OCI-LY1 (cell line): Measurements from ENCODE around the gene MTIF2.

ENCODE experiments used
- EZH2 ChIP-seq: fragments of 200-600 bp; sonication (generic), shearing (Covaris generic); IDR thresholded peaks from 2 replicates; pipeline ENCODE4 v1.8.0; 2017; ENCODE audit warnings: borderline replicate concordance, mixed run types, mild to moderate bottlenecking, antibody characterized with exemption, low read length, moderate library complexity, mixed read lengths
- TF ChIP-seq, protein P1 (sequence below): fragments of 200-600 bp; sonication (generic), shearing (Covaris generic); IDR thresholded peaks from 2 replicates; pipeline ENCODE4 v1.5.1; 2017; ENCODE audit warnings: mild to moderate bottlenecking, antibody characterized with exemption, low read length, moderate library complexity, mixed read lengths

- TF ChIP-seq, protein P1, sequence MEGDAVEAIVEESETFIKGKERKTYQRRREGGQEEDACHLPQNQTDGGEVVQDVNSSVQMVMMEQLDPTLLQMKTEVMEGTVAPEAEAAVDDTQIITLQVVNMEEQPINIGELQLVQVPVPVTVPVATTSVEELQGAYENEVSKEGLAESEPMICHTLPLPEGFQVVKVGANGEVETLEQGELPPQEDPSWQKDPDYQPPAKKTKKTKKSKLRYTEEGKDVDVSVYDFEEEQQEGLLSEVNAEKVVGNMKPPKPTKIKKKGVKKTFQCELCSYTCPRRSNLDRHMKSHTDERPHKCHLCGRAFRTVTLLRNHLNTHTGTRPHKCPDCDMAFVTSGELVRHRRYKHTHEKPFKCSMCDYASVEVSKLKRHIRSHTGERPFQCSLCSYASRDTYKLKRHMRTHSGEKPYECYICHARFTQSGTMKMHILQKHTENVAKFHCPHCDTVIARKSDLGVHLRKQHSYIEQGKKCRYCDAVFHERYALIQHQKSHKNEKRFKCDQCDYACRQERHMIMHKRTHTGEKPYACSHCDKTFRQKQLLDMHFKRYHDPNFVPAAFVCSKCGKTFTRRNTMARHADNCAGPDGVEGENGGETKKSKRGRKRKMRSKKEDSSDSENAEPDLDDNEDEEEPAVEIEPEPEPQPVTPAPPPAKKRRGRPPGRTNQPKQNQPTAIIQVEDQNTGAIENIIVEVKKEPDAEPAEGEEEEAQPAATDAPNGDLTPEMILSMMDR, result no peak
- no peak for TF ChIP-seq EZH2
Measured at GRCh38 chr2:55311444-55311870, 42.4 kb upstream of the MTIF2 start.
